Measurements from ENCODE around the gene ANGPT4. TPM values are rescaled to one million over a fixed set of nuclear protein-coding genes. Genes with fewer than 3 reads are reported as not detected.

Gene ANGPT4
- polyA plus RNA-seq, 3 donors = 0.30 to 4.2 (median 1.5) TPM

- WGBS, 3 donors = 57 to 69% (median 63%) methylated on average over 13 of the region's 13 CpGs
- no peak overlapping the region for H3K27ac ChIP-seq (ENCODE audit: low read depth, low read length)
Measured at GRCh38 chr20:944774-945410, 28.8 kb upstream of the ANGPT4 start.

DNA sequence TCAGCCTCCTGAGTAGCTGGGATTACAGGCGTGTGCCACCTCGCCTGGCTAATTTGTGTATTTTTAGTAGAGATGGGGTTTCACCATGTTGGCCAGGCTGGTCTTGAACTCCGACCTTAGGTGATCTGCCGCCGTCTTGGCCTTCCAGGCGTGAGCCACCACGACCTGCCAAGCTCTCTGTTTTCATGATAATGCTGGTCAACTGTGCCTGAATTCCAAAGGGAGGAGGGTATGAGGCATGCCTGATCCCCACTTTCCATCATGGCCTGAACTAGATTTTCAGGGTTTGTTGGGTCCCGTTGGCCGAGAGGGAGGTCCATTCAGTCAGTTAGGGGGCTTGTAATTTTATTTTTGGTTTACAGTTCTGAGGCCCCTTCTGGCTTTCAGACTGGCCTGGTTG lies 28.0 kb upstream of the ANGPT4 start:
- WGBS, 3 donors = 82 to 92% (median 88%) methylated on average over 9 of the region's 9 CpGs

GRCh38 chr20:942611-943010 lies 26.5 kb upstream of the ANGPT4 start:
- 74 to 88% (median 85%) methylated on average over 7 of the region's 7 CpGs for WGBS, 3 donors
- no peak overlapping the region for H3K27ac ChIP-seq (ENCODE audit: low read depth, low read length)

More for the DNA sequence above, 28.0 kb upstream of the ANGPT4 start:
- no peak overlapping the region for H3K27ac ChIP-seq (ENCODE audit: low read depth, low read length)

- WGBS, 3 donors = 55 to 85% (median 80%) methylated on average over 5 of the region's 5 CpGs
Measured at GRCh38 chr20:940926-941325, 24.8 kb upstream of the ANGPT4 start.

DNA sequence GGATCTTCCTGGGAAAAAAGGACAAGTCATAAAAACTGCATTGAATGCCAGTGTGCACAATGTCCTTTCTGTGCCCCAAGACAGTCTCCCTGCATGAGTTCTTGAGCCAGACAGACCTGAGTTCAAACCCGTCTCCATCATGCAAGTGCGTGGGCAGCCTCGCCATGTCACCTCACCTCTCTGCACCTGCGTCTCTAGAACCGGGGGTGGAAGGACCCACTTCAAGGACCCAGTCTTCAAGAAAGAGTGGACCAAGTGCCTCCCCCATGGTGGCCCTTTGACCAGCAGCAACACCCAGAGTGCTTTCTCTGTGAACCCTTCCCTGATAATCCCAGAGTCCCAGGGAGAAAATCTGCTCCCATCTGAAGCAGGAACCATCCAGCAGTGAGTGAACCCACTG lies 23.5 kb upstream of the ANGPT4 start:
- 79 to 98% (median 91%) methylated on average over 5 of the region's 5 CpGs for WGBS, 3 donors
- no peak overlapping the region for H3K27ac ChIP-seq (ENCODE audit: low read depth, low read length)

More at GRCh38 chr20:940926-941325, 24.8 kb upstream of the ANGPT4 start:
- H3K27ac ChIP-seq (ENCODE audit: low read depth, low read length) = no peak overlapping the region

DNA sequence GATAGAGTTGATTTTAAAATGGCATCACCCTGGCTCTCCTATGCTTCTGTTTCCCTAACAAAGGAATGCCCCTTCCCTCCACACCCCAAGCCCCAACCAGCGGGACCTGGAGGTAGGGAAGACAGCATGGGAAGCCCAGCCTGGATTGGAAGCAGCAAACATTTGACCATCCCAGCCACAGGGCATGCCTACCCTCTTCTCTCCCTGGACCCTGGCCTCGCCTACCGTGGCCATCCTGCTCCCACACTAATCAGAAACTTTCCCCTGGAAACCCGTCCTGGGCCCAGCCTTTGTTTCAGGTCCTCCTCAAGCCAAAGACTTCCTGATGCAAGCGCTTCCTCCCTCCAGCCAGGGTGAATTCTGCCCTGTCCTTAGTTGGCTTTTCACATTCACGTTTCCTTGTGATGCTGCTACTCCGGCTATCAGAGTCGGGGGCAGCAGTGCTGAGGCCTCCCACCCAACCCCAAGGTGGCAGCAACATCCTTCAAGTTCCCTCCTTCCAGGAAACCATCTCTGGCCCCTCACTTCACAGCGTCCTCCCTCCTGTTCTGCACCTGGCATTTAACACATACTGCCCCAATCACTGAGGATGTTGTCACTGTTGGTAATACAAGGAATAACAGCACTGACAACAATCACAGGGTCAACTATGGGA lies 18.2 kb upstream of the ANGPT4 start:
- WGBS, 3 donors = 40 to 71% (median 55%) methylated on average over 9 of the region's 9 CpGs
- no peak overlapping the region for H3K27ac ChIP-seq (ENCODE audit: low read depth, low read length)

DNA sequence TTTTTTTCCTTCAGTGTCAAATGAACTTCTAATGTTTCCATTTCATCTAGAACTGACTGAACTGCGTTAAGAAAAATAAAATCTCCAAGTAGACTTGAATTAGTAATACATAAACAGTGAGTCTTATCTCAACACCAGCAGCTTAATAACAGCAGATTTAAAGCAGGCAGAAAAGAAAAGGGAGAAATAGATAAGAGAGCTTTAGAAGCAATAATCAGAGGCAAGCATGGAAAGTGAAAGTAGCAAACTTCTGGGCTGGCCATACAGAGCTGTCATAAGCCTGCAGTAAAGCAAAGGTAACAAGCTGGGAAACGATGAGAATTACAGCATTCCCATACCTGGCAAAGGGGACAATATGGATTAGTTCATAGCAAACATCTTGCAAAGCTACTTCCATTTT lies 16.9 kb upstream of the ANGPT4 start:
- H3K27ac ChIP-seq (ENCODE audit: low read depth, low read length) = no peak overlapping the region
- 77 to 83% (median 82%) methylated on average over 2 of the region's 2 CpGs for WGBS, 3 donors

- no peak overlapping the region for H3K27ac ChIP-seq (ENCODE audit: low read depth, low read length)
- 39 to 73% (median 55%) methylated on average over 1 of the region's 1 CpG for WGBS, 3 donors
Measured at GRCh38 chr20:931401-931800, 15.3 kb upstream of the ANGPT4 start.

GRCh38 chr20:926670-927069 lies 10.5 kb upstream of the ANGPT4 start:
- 35 to 66% (median 56%) methylated on average over 6 of the region's 6 CpGs for WGBS, 3 donors
- H3K27ac ChIP-seq (ENCODE audit: low read depth, low read length) = no peak overlapping the region

DNA sequence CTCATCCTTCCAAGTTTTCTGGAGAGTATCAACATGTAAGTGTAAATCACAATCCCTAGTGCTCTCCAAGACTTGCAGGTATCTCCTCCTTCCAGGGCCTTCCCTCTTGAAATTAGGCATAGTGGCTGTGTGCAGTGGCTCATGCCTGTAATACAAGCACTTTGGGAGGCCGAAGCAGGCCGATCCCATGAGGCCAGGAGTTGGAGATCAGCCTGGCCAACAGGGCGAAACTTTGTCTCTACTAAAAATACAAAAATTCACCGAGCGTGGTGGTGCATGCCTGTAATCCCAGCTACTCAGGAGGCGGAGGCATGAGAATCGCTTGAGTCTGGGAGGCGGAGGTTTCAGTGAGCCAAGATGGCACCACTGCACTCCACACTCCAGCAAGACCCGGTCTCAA lies 9.4 kb upstream of the ANGPT4 start:
- WGBS, 3 donors = 83 to 87% (median 85%) methylated on average over 9 of the region's 9 CpGs

DNA sequence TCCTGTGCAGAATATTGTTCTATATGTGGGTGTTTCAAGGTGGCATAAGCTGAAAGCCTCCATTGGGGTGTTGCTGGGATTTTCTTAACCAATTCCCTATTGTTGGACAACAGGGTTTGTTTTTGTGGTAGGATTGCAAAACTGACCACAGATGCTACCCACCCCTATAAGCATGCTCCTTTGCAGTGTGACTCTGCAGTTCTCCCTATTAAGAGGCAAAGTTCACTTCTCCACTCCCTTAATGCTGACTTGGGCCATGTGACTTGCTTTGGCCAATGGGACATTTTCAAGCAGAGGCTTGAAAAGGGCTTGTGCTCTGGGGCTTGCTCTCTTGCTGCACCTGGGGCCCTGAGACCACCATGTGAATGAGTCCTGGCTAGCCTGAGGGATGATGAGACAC lies 8.5 kb upstream of the ANGPT4 start:
- no peak overlapping the region for H3K27ac ChIP-seq (ENCODE audit: low read depth, low read length)

More for the DNA sequence above, 9.4 kb upstream of the ANGPT4 start:
- H3K27ac ChIP-seq (ENCODE audit: low read depth, low read length) = no peak overlapping the region

GRCh38 chr20:922781-923180 lies 6.6 kb upstream of the ANGPT4 start:
- 49 to 59% (median 57%) methylated on average over 4 of the region's 4 CpGs for WGBS, 3 donors
- H3K27ac ChIP-seq (ENCODE audit: low read depth, low read length) = no peak overlapping the region

- 83 to 94% (median 85%) methylated on average over 5 of the region's 5 CpGs for WGBS, 3 donors
- H3K27ac ChIP-seq (ENCODE audit: low read depth, low read length) = no peak overlapping the region
Measured at GRCh38 chr20:921068-921467, 4.9 kb upstream of the ANGPT4 start.

- WGBS, 3 donors = 79 to 92% (median 81%) methylated on average over 4 of the region's 4 CpGs
- H3K27ac ChIP-seq (ENCODE audit: low read depth, low read length) = no peak overlapping the region
Measured at GRCh38 chr20:920311-920710, 4.2 kb upstream of the ANGPT4 start.

DNA sequence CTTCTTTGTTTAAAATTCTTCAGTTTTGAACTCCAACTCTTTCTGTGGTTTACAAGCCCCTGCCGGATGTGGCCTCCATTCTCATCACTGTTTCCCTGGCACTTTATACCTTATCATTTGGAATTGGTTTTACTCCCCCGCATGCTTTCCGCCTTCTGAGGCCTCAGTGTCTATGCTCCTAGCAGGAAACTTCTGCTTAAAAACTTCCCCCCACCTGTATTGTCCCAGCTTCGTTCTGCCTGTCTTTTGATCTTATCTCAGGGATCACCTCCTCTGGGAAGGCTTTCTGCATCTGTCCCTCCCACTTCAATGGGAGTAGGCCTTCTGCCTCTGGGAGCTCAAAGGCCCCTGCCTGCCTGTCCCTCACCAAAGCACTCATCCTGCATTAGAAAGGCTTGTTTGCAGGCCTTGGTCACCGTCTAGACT lies 3.4 kb upstream of the ANGPT4 start:
- H3K27ac ChIP-seq (ENCODE audit: low read depth, low read length) = no peak overlapping the region
- whole genome bisulfite sequencing, 3 donors = 69 to 76% (median 74%) methylated on average over 5 of the region's 5 CpGs

DNA sequence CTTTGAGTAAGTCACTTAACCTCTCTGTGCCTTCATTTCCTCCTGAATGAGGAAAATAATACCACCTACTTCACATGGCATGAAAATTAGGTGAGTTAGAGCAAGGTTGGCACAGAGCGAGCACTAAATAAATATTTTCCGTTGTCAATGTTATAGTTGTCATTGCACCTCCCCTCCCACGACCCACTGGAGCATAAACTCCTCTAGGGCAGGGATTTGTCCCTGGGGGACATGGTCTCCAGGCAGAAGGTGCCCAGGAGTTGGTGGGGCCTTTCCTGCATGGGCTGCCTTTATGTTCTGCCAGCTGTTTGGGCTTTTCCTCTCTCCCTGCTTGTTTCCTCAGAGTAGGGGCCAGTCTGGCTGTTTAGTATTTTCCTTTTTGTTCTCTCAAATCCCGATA lies 1.3 kb upstream of the ANGPT4 start:
- WGBS, 3 donors = 54 to 75% (median 70%) methylated on average over 4 of the region's 4 CpGs
- H3K27ac ChIP-seq (ENCODE audit: low read depth, low read length) = no peak overlapping the region

GRCh38 chr20:916825-917224 lies 691 bp upstream of the ANGPT4 start:
- no peak overlapping the region for H3K27ac ChIP-seq (ENCODE audit: low read depth, low read length)
- WGBS, 3 donors = 23 to 70% (median 62%) methylated on average over 5 of the region's 5 CpGs

DNA sequence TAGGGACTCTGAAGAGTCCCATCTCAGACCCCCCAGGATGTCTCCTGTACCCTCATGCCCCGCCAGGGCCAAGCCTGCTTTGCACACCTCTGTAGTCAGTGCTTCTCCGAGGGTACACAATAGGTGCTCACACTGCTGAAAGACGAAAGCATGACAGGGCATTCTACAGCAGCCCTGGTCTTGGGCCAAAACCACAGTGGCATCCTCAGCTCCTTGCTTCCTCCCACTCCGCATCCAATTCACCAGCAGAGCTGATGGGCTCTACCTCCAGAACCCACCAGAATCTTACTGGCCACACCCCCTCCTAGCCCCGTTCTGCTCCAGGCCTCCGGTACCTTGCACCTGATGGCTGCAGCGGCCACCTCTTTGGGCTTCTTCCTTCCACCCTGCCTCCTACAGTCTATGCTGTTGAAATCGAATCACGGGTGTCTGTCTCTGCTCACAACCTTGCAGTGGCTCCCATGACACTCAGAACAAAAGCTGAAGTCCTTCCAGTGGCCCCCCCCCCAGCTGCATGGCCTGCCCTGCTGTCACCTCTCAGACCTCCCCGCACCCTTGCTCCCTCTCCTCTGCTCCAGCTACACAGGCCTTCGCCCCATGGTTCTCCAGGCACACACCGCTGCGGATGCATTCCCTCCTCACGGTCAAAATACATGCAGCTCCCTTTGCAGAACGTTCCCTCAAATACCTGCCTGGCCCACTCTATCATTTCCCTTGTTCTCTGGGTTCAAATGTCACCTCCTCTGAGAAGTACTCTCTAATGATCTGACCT lies 1.2 kb downstream of the ANGPT4 start:
- no peak overlapping the region for H3K27ac ChIP-seq (ENCODE audit: low read depth, low read length)
- 65 to 70% (median 68%) methylated on average over 15 of the region's 15 CpGs for WGBS, 3 donors

- H3K27ac ChIP-seq (ENCODE audit: low read depth, low read length) = no peak overlapping the region
- 78 to 91% (median 90%) methylated on average over 5 of the region's 5 CpGs for WGBS, 3 donors
Measured at GRCh38 chr20:913306-913849, 2.8 kb downstream of the ANGPT4 start.
